Urinary bladder (tissue), 4 donors: ENCODE results near the gene PBLD. TPM values are rescaled to one million over a fixed set of nuclear protein-coding genes. Genes with fewer than 3 reads are reported as not detected.
A peak's percentile ranks its signal among the peaks of the same experiment; 100 is the strongest.

Experiments used
- DNase-seq: peaks from one replicate; pipeline ENCODE4 v3.0.0-alpha.2; 2015; ENCODE audit errors: extremely low spot score
- H3K27ac ChIP-seq: one replicate; pipeline ENCODE4 v1.5.1; 2013; ENCODE audit warnings: low read depth, mild to moderate bottlenecking, moderate library complexity
- H3K36me3 ChIP-seq: one replicate; pipeline ENCODE4 v1.6.1; 2013; ENCODE audit warnings: mild to moderate bottlenecking, moderate library complexity; ENCODE audit not compliant: insufficient read depth
- H3K4me1 ChIP-seq: one replicate; pipeline ENCODE4 v1.6.1; 2013; ENCODE audit warnings: mild to moderate bottlenecking, moderate library complexity; ENCODE audit not compliant: insufficient read depth
- H3K4me3 ChIP-seq: one replicate; pipeline ENCODE4 v1.5.1; 2013; ENCODE audit warnings: low read depth, low read length
- WGBS: extraction: QIAGEN DNeasy Blood & Tissue Kit; methylation state at CpG from one replicate; pipeline ENCODE4 v1.1.7; 2013; 5-methylcytosine and 5-hydroxymethylcytosine counted together
- polyA plus RNA-seq: library from polyadenylated mRNA; stranded (reverse); fragments of 200-250 nt; gene quantifications from one replicate; pipeline ENCODE4 v1.2.3, GENCODE V29; 2013
- total RNA-seq: library from RNA; depleted of rRNA; stranded (reverse); fragments of >200 nt; gene quantifications from one replicate; pipeline ENCODE4 v1.2.3, GENCODE V29; 2014
- donor health status: healthy with polysubstance abuse.
- donor health status: healthy.

PBLD gene
- total RNA-seq (9.5 TPM), polyA plus RNA-seq (3.5 TPM)

DNA sequence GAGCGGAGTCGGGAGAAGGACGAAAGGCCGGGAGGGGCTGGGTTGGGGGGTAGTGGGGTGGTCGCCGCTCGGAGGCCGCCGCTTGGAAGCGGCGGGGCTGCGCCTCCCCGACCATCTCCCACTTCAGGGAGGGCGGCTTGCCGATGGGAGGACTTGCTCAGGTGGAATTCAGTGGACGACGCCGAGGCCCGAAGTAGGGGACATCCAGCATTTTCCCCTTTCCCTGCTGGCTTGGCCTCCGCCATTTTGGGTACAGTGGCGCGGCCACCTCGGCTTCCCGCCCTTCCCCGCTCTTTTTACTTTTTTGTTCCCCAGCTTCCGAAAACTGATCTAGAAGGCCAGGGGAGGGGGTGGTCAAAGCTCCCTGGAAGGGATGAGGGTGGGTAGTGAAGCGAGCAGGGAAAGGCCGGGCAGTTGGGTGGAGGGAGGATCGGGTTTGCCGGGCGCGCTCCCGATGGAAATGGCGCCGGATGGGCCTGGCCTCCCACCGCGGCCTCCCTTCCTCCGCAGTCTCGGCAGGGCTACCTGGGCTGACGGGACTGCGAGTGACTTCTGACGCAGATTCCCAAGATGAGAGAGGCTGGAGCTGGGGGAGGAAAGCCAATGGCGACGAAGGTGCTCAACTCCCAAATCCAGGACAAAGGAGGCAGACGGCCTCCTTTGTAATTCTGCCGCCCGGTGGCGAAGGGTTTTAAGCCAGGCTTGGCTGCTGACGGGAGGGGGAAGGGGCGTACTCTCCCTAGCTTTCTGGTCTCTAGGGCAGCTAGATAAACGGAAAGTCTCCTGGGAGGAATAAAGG lies at the start of gene PBLD:
PBLD (minus strand) TSS at position 670 of the 799 bp plus-strand sequence. CDS start 26,084 bp downstream, outside the sequence.
- peak; percentile 73 for DNase-seq
- Histone ChIP-seq H3K36me3 (no peaks in the 10 kb centered on the region), H3K4me3 (peak within 1 kb of the TSS; percentile 78), H3K4me1 (no peaks in the 10 kb centered on the region), H3K27ac (peak within 1 kb of the TSS; percentile 98)
- WGBS = under 1% methylated on average over 51 of the region's 51 CpGs

GRCh38 chr10:68371604-68372003 lies 38.9 kb upstream of the PBLD start:
- H3K4me1 ChIP-seq = no peaks in the 10 kb centered on the region
- 100% methylated on average over 1 of the region's 1 CpG for WGBS
- no peak overlapping the region for H3K27ac ChIP-seq
- H3K4me3 ChIP-seq = no peak overlapping the region
- DNase-seq = no peak
- H3K36me3 ChIP-seq = peaks cover 4% of the 10 kb centered on the region

- Histone ChIP-seq H3K4me1 (no peaks in the 10 kb centered on the region), H3K4me3 (no peak overlapping the region), H3K27ac (no peak overlapping the region), H3K36me3 (peaks cover 4% of the 10 kb centered on the region)
- DNase-seq = no peak
- 91% methylated on average over 2 of the region's 2 CpGs for WGBS
Measured at GRCh38 chr10:68367121-68367520, 34.4 kb upstream of the PBLD start.

DNA sequence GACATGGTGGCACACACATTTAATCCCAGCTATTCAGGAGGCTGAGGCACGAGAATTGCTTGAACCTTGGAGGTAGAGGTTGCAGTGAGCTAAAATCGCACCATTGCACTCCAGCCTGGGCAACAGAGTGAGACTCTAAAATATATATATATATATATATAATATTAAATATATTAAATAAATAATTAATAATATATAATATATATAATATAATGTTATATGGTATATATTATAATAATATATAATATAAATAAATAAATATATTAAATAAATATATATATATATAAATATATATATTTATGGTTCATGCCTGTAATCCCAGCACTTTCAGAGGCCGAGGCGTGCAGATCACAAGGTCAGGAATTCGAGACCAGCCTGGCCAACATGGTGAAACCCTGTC lies 33.9 kb upstream of the PBLD start:
- Histone ChIP-seq H3K36me3 (peaks cover 4% of the 10 kb centered on the region), H3K27ac (no peak overlapping the region), H3K4me3 (no peak overlapping the region), H3K4me1 (no peaks in the 10 kb centered on the region)
- 96% methylated on average over 5 of the region's 5 CpGs for WGBS
- no peak for DNase-seq

- DNase-seq = no peak
- no peak overlapping the region for H3K4me3 ChIP-seq
- H3K27ac ChIP-seq = no peak overlapping the region
- WGBS = 58% methylated on average over 2 of the region's 2 CpGs
- H3K36me3 ChIP-seq = peaks cover 4% of the 10 kb centered on the region
- H3K4me1 ChIP-seq = no peaks in the 10 kb centered on the region
Measured at GRCh38 chr10:68365611-68366010, 32.9 kb upstream of the PBLD start.

DNA sequence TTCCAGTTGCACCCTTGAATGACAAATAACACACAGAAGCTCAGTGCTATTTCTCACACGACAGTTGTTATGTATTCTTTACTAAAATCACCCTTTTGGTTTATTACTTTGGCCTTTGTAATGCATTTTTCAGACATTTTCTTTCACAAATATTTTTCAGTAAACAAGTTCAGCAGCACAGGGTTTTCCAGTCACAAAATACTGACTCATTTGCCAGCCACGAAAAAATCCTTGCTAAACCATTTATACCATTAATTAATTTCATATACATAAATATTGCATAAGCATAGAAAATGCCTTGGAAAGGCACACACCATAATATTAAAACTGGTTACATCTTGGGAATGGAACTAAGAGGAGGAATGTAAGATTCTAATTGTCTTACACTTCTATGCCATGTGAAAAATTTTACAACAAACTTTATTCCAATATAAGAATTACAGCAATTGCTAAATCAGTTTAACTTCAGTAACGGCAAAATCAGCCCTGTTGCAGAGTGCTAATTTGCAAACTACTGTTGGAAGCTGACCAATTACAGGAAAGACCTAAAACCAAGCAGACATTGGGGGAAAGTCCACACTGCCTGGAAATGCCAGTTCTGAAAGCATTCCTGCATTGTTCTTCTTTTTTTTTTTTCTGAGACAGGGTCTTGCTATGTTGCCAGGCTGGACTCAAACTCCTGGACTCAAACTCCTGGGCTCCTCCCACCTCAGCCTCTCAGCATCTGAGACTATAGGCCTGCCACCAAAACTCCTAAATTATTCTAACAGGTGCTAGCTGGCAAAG lies 31.6 kb upstream of the PBLD start:
- no peak for DNase-seq
- 86% methylated on average over 3 of the region's 3 CpGs for WGBS
- H3K27ac ChIP-seq = no peak overlapping the region
- H3K4me1 ChIP-seq = no peaks in the 10 kb centered on the region
- H3K36me3 ChIP-seq = peaks cover 4% of the 10 kb centered on the region
- no peak overlapping the region for H3K4me3 ChIP-seq

DNA sequence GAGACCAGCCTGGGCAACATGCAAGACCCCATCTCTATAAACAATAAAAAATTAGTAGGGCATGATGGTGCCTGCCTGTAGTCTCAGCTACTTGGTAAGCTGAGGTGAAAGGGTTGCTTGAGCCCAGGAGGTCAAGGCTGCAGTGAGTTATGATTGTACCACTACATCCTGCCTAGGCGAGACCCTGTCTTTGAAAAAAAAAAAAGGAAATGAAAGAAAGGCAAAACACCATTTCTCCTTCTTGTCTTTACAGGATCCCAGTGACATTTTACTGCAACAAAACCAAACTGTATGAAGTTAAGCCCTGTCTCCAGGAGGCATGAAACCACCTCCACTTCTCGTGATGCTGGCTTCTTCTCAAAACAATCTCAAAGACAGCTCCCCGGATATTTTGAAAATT lies 29.9 kb upstream of the PBLD start:
- no peak overlapping the region for H3K4me3 ChIP-seq
- DNase-seq = no peak
- H3K36me3 ChIP-seq = peaks cover 4% of the 10 kb centered on the region
- 90% methylated on average over 3 of the region's 3 CpGs for WGBS
- no peaks in the 10 kb centered on the region for H3K4me1 ChIP-seq
- no peak overlapping the region for H3K27ac ChIP-seq

GRCh38 chr10:68359189-68359588 lies 26.5 kb upstream of the PBLD start:
- no peak for DNase-seq
- Histone ChIP-seq H3K4me3 (no peak overlapping the region), H3K36me3 (peaks cover 4% of the 10 kb centered on the region), H3K27ac (no peak overlapping the region), H3K4me1 (no peaks in the 10 kb centered on the region)
- WGBS = 96% methylated on average over 6 of the region's 6 CpGs

- Histone ChIP-seq H3K4me3 (no peak overlapping the region), H3K36me3 (peaks cover 3% of the 10 kb centered on the region), H3K27ac (no peak overlapping the region), H3K4me1 (no peaks in the 10 kb centered on the region)
- no peak for DNase-seq
- WGBS = 98% methylated on average over 2 of the region's 2 CpGs
Measured at GRCh38 chr10:68353537-68353936, 20.8 kb upstream of the PBLD start.

DNA sequence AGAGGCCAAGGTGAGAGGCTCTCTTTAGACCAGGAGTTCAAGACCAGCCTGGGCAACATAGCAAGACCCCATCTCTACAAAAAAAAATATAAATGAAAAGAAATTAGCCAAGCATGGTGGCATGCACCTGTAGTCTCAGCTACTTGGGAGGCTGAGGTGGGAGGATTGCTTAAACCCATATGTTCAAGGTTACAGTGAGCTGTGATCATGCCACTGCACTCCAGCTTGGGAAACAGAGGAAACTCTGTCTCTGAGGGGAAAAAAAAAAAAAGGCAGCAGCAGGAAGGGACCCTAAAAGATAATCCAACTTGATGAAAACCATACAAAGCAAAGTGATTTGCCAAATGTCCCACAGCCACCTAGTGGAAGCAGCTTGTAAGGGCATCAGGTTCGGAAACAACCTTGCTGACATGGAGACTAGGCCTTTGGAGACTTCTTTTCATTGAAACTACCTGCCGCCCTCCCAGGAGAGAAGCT lies 15.6 kb upstream of the PBLD start:
- Histone ChIP-seq H3K27ac (no peak overlapping the region), H3K4me1 (no peaks in the 10 kb centered on the region), H3K4me3 (no peak overlapping the region), H3K36me3 (peaks cover 2% of the 10 kb centered on the region)
- no peak for DNase-seq
- WGBS = 62% methylated on average over 2 of the region's 2 CpGs

DNA sequence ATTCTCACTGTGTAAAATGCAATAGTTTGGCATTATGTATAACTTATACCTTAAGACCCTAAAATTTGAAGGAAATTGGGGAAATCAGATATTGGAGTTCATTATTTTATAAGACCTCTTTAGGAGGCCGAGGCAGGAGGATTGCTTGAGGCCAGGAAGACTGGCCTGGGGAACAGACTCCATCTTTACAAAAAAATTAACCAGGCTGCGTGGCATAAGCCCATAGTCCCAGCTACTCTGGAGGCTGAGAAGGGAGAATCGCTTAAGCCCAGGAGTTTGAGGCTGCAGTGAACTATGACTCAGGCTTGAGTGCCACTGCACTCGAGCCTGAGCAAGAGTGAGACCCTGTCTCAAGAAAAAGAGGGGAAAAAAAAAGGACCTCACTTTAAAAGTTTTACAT lies 14.0 kb upstream of the PBLD start:
- H3K4me3 ChIP-seq = no peak overlapping the region
- no peak for DNase-seq
- WGBS = 91% methylated on average over 4 of the region's 4 CpGs
- H3K4me1 ChIP-seq = no peaks in the 10 kb centered on the region
- H3K36me3 ChIP-seq = peaks cover 3% of the 10 kb centered on the region
- no peak overlapping the region for H3K27ac ChIP-seq

- Histone ChIP-seq H3K4me3 (no peak overlapping the region), H3K27ac (no peak overlapping the region), H3K36me3 (peaks cover 6% of the 10 kb centered on the region), H3K4me1 (no peaks in the 10 kb centered on the region)
- no peak for DNase-seq
- 88% methylated on average over 4 of the region's 4 CpGs for WGBS
Measured at GRCh38 chr10:68345621-68346020, 12.9 kb upstream of the PBLD start.

DNA sequence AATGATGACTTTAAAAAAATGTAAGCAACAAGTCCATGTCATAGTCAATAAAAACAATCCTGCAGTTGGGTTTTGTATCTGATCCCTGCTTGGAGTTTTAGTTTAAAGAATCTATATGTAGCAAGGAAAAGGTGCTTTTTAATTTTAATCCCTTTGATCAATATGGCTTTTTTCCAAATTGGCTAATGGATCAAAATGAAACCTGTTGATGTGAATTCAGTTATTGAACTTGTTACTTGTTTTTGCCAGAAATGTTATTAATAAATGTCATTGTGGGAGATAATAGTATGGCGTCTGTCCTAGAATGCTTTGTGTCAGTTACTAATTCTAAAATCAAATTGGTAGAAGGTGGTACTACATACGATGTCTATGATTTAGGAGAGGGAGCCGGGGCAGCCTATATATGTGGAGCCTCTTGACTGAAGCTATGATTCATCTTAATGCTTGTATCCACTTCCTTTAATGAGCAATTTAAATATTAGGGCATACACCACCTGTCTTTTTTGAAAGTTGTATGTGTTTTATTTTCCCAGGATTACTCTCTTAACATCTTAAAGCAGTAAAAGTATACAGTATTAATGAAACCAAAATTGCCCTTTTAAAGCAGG lies 10.3 kb upstream of the PBLD start:
- DNase-seq = no peak
- H3K36me3 ChIP-seq = peaks cover 12% of the 10 kb centered on the region
- no peak overlapping the region for H3K4me3 ChIP-seq
- WGBS = 85% methylated on average over 3 of the region's 3 CpGs
- H3K4me1 ChIP-seq = no peaks in the 10 kb centered on the region
- no peak overlapping the region for H3K27ac ChIP-seq
